Measurements from ENCODE around the gene TNRC6A.

- TF ChIP-seq GATA2 (IDR thresholded peaks at IDR 0.05; ENCODE audit: low read depth, low read length) (no peak), GATA3 (IDR thresholded peaks at IDR 0.05; ENCODE audit: low read depth, low read length) (no peak)
These were observed 1.5 kb downstream of the TNRC6A start for GRCh38 chr16:24730914-24731313.
